ENCODE measurements around the gene CDKL5.

GRCh38 chrX:18573556-18573955 lies 148.1 kb downstream of the CDKL5 start:
- TF ChIP-seq, protein P1, sequence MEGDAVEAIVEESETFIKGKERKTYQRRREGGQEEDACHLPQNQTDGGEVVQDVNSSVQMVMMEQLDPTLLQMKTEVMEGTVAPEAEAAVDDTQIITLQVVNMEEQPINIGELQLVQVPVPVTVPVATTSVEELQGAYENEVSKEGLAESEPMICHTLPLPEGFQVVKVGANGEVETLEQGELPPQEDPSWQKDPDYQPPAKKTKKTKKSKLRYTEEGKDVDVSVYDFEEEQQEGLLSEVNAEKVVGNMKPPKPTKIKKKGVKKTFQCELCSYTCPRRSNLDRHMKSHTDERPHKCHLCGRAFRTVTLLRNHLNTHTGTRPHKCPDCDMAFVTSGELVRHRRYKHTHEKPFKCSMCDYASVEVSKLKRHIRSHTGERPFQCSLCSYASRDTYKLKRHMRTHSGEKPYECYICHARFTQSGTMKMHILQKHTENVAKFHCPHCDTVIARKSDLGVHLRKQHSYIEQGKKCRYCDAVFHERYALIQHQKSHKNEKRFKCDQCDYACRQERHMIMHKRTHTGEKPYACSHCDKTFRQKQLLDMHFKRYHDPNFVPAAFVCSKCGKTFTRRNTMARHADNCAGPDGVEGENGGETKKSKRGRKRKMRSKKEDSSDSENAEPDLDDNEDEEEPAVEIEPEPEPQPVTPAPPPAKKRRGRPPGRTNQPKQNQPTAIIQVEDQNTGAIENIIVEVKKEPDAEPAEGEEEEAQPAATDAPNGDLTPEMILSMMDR (IDR thresholded peaks at IDR 0.05) = no peak
- TF ChIP-seq EP300 (IDR thresholded peaks at IDR 0.05) = no peak
- TF ChIP-seq POLR2AphosphoS5 (IDR thresholded peaks at IDR 0.05) = no peak

Data from upper lobe of left lung (tissue), 4 donors.